ENCODE measurements around the gene MARK4.

MARK4 gene

GRCh38 chr19:45256836-45257235 lies 5.8 kb downstream of the MARK4 start:
- Histone ChIP-seq H3K27ac (ENCODE audit: insufficient read depth in 1 of 2, low read depth in 1 of 2, low read length in 2 of 2, poor library complexity in 1 of 2, severe bottlenecking in 2 of 2) (no peak overlapping the region), H3K4me1 (ENCODE audit: control extremely low read depth in 1 of 4, control insufficient read depth in 4 of 4, insufficient read depth in 4 of 4, low read length in 3 of 4) (peaks cover 0 to 21% (median 18%) of the 10 kb centered on the region in 4 experiments), H3K36me3 (ENCODE audit: control insufficient read depth in 4 of 4, insufficient read depth in 4 of 4, low read length in 3 of 4) (peaks cover 0 to 4% (median 2%) of the 10 kb centered on the region in 4 experiments), H3K4me3 (ENCODE audit: control insufficient read depth in 1 of 7, extremely low read depth in 1 of 7, insufficient read depth in 4 of 7, low read depth in 2 of 7, low read length in 6 of 7) (no peak overlapping the region), H3K27me3 (replicated peaks in 2 of 5; ENCODE audit: control insufficient read depth in 4 of 5, insufficient read depth in 5 of 5, low read length in 4 of 5) (no peaks in the 10 kb centered on the region), H3K9me3 (ENCODE audit: control extremely low read depth in 1 of 5, control insufficient read depth in 4 of 5, insufficient read depth in 2 of 5, low read depth in 1 of 5, low read length in 4 of 5) (no peaks in the 10 kb centered on the region)
- ChIA-PET CTCF (interaction anchor here (1.1 to 1.6 kb wide), 2 partner anchors 78 to 81 kb away, joined by 3 to 5 read pairs; no protein-coding TSS in a partner anchor), POLR2A (no interaction called here)
- no peak for DNase-seq
- WGBS (ENCODE audit: insufficient coverage) = 100% methylated on average over 2 of the region's 4 CpGs

GRCh38 chr19:45258862-45259261 lies 7.8 kb downstream of the MARK4 start:
- CTCF ChIA-PET = no interaction called here
- Histone ChIP-seq H3K36me3 (ENCODE audit: control insufficient read depth in 4 of 4, insufficient read depth in 4 of 4, low read length in 3 of 4) (peaks cover 0 to 9% (median 4%) of the 10 kb centered on the region in 4 experiments), H3K27me3 (replicated peaks in 2 of 5; ENCODE audit: control insufficient read depth in 4 of 5, insufficient read depth in 5 of 5, low read length in 4 of 5) (no peaks in the 10 kb centered on the region), H3K4me3 (ENCODE audit: control insufficient read depth in 1 of 7, extremely low read depth in 1 of 7, insufficient read depth in 4 of 7, low read depth in 2 of 7, low read length in 6 of 7) (no peak overlapping the region), H3K9me3 (ENCODE audit: control extremely low read depth in 1 of 5, control insufficient read depth in 4 of 5, insufficient read depth in 2 of 5, low read depth in 1 of 5, low read length in 4 of 5) (no peaks in the 10 kb centered on the region), H3K4me1 (ENCODE audit: control extremely low read depth in 1 of 4, control insufficient read depth in 4 of 4, insufficient read depth in 4 of 4, low read length in 3 of 4) (peaks cover 0 to 4% (median 2%) of the 10 kb centered on the region in 4 experiments), H3K27ac (ENCODE audit: insufficient read depth in 1 of 2, low read depth in 1 of 2, low read length in 2 of 2, poor library complexity in 1 of 2, severe bottlenecking in 2 of 2) (no peak overlapping the region)
- POLR2A ChIA-PET = no interaction called here
- WGBS (ENCODE audit: insufficient coverage) = 96% methylated on average over 14 of the region's 19 CpGs
- DNase-seq = no peak

- POLR2A ChIA-PET = no interaction called here
- H3K9me3 ChIP-seq (ENCODE audit: control extremely low read depth in 1 of 5, control insufficient read depth in 4 of 5, insufficient read depth in 2 of 5, low read depth in 1 of 5, low read length in 4 of 5) = no peaks in the 10 kb centered on the region
- 100% methylated on average over 6 of the region's 6 CpGs for WGBS (ENCODE audit: insufficient coverage)
Observed at GRCh38 chr19:45262570-45262969, 11.5 kb downstream of the MARK4 start.

GRCh38 chr19:45263013-45263412 lies 11.9 kb downstream of the MARK4 start:
- DNase-seq = no peak
- Histone ChIP-seq H3K27ac (ENCODE audit: insufficient read depth in 1 of 2, low read depth in 1 of 2, low read length in 2 of 2, poor library complexity in 1 of 2, severe bottlenecking in 2 of 2) (no peak overlapping the region), H3K9me3 (ENCODE audit: control extremely low read depth in 1 of 5, control insufficient read depth in 4 of 5, insufficient read depth in 2 of 5, low read depth in 1 of 5, low read length in 4 of 5) (no peaks in the 10 kb centered on the region), H3K4me1 (ENCODE audit: control extremely low read depth in 1 of 4, control insufficient read depth in 4 of 4, insufficient read depth in 4 of 4, low read length in 3 of 4) (no peaks in the 10 kb centered on the region), H3K4me3 (ENCODE audit: control insufficient read depth in 1 of 7, extremely low read depth in 1 of 7, insufficient read depth in 4 of 7, low read depth in 2 of 7, low read length in 6 of 7) (no peak overlapping the region), H3K27me3 (replicated peaks in 2 of 5; ENCODE audit: control insufficient read depth in 4 of 5, insufficient read depth in 5 of 5, low read length in 4 of 5) (no peaks in the 10 kb centered on the region), H3K36me3 (ENCODE audit: control insufficient read depth in 4 of 4, insufficient read depth in 4 of 4, low read length in 3 of 4) (peaks cover 0 to 18% (median 7%) of the 10 kb centered on the region in 4 experiments)
- 100% methylated on average over 3 of the region's 11 CpGs for WGBS (ENCODE audit: insufficient coverage)
- ChIA-PET CTCF (no interaction called here), POLR2A (no interaction called here)

More at GRCh38 chr19:45262570-45262969, 11.5 kb downstream of the MARK4 start:
- Histone ChIP-seq H3K27me3 (replicated peaks in 2 of 5; ENCODE audit: control insufficient read depth in 4 of 5, insufficient read depth in 5 of 5, low read length in 4 of 5) (no peaks in the 10 kb centered on the region), H3K36me3 (ENCODE audit: control insufficient read depth in 4 of 4, insufficient read depth in 4 of 4, low read length in 3 of 4) (peaks cover 0 to 17% (median 7%) of the 10 kb centered on the region in 4 experiments), H3K4me3 (ENCODE audit: control insufficient read depth in 1 of 7, extremely low read depth in 1 of 7, insufficient read depth in 4 of 7, low read depth in 2 of 7, low read length in 6 of 7) (no peak overlapping the region), H3K27ac (ENCODE audit: insufficient read depth in 1 of 2, low read depth in 1 of 2, low read length in 2 of 2, poor library complexity in 1 of 2, severe bottlenecking in 2 of 2) (no peak overlapping the region), H3K4me1 (ENCODE audit: control extremely low read depth in 1 of 4, control insufficient read depth in 4 of 4, insufficient read depth in 4 of 4, low read length in 3 of 4) (no peaks in the 10 kb centered on the region)
- no peak for DNase-seq
- CTCF ChIA-PET = no interaction called here

GRCh38 chr19:45264781-45265317 lies 13.8 kb downstream of the MARK4 start:
- POLR2A ChIA-PET = no interaction called here
- no peaks in the 10 kb centered on the region for H3K9me3 ChIP-seq (ENCODE audit: control extremely low read depth in 1 of 5, control insufficient read depth in 4 of 5, insufficient read depth in 2 of 5, low read depth in 1 of 5, low read length in 4 of 5)
- H3K4me1 ChIP-seq (ENCODE audit: control extremely low read depth in 1 of 4, control insufficient read depth in 4 of 4, insufficient read depth in 4 of 4, low read length in 3 of 4) = no peaks in the 10 kb centered on the region
- H3K27ac ChIP-seq (ENCODE audit: insufficient read depth in 1 of 2, low read depth in 1 of 2, low read length in 2 of 2, poor library complexity in 1 of 2, severe bottlenecking in 2 of 2) = no peak overlapping the region
- H3K36me3 ChIP-seq (ENCODE audit: control insufficient read depth in 4 of 4, insufficient read depth in 4 of 4, low read length in 3 of 4) = peaks cover 0 to 25% (median 7%) of the 10 kb centered on the region in 4 experiments
- no peaks in the 10 kb centered on the region for H3K27me3 ChIP-seq (replicated peaks in 2 of 5; ENCODE audit: control insufficient read depth in 4 of 5, insufficient read depth in 5 of 5, low read length in 4 of 5)
- no peak overlapping the region for H3K4me3 ChIP-seq (ENCODE audit: control insufficient read depth in 1 of 7, extremely low read depth in 1 of 7, insufficient read depth in 4 of 7, low read depth in 2 of 7, low read length in 6 of 7)
- CTCF ChIA-PET = interaction anchor here (1.2 kb wide), 1 partner anchor 74 kb away, joined by 3 read pairs; no protein-coding TSS in a partner anchor
- DNase-seq = no peak
- WGBS (ENCODE audit: insufficient coverage) = 97% methylated on average over 13 of the region's 19 CpGs

- H3K36me3 ChIP-seq (ENCODE audit: control insufficient read depth in 4 of 4, insufficient read depth in 4 of 4, low read length in 3 of 4) = peaks cover 0 to 27% (median 9%) of the 10 kb centered on the region in 4 experiments
- POLR2A ChIA-PET = no interaction called here
Observed at GRCh38 chr19:45265375-45265774, 14.3 kb downstream of the MARK4 start.

GRCh38 chr19:45267296-45267695 lies 16.2 kb downstream of the MARK4 start:
- H3K4me1 ChIP-seq (ENCODE audit: control extremely low read depth in 1 of 4, control insufficient read depth in 4 of 4, insufficient read depth in 4 of 4, low read length in 3 of 4) = no peaks in the 10 kb centered on the region
- H3K27me3 ChIP-seq (replicated peaks in 2 of 5; ENCODE audit: control insufficient read depth in 4 of 5, insufficient read depth in 5 of 5, low read length in 4 of 5) = no peaks in the 10 kb centered on the region
- CTCF ChIA-PET = no interaction called here
- H3K27ac ChIP-seq (ENCODE audit: insufficient read depth in 1 of 2, low read depth in 1 of 2, low read length in 2 of 2, poor library complexity in 1 of 2, severe bottlenecking in 2 of 2) = no peak overlapping the region
- no peaks in the 10 kb centered on the region for H3K9me3 ChIP-seq (ENCODE audit: control extremely low read depth in 1 of 5, control insufficient read depth in 4 of 5, insufficient read depth in 2 of 5, low read depth in 1 of 5, low read length in 4 of 5)
- H3K36me3 ChIP-seq (ENCODE audit: control insufficient read depth in 4 of 4, insufficient read depth in 4 of 4, low read length in 3 of 4) = peaks cover 5 to 41% (median 18%) of the 10 kb centered on the region in 4 experiments
- H3K4me3 ChIP-seq (ENCODE audit: control insufficient read depth in 1 of 7, extremely low read depth in 1 of 7, insufficient read depth in 4 of 7, low read depth in 2 of 7, low read length in 6 of 7) = no peak overlapping the region
- DNase-seq = no peak
- WGBS (ENCODE audit: insufficient coverage) = 97% methylated on average over 11 of the region's 12 CpGs
- POLR2A ChIA-PET = no interaction called here

More at GRCh38 chr19:45265375-45265774, 14.3 kb downstream of the MARK4 start:
- no peaks in the 10 kb centered on the region for H3K9me3 ChIP-seq (ENCODE audit: control extremely low read depth in 1 of 5, control insufficient read depth in 4 of 5, insufficient read depth in 2 of 5, low read depth in 1 of 5, low read length in 4 of 5)
- no peaks in the 10 kb centered on the region for H3K4me1 ChIP-seq (ENCODE audit: control extremely low read depth in 1 of 4, control insufficient read depth in 4 of 4, insufficient read depth in 4 of 4, low read length in 3 of 4)
- H3K4me3 ChIP-seq (ENCODE audit: control insufficient read depth in 1 of 7, extremely low read depth in 1 of 7, insufficient read depth in 4 of 7, low read depth in 2 of 7, low read length in 6 of 7) = no peak overlapping the region
- no peak overlapping the region for H3K27ac ChIP-seq (ENCODE audit: insufficient read depth in 1 of 2, low read depth in 1 of 2, low read length in 2 of 2, poor library complexity in 1 of 2, severe bottlenecking in 2 of 2)
- CTCF ChIA-PET = interaction anchor here (1.2 kb wide), 1 partner anchor 74 kb away, joined by 3 read pairs; no protein-coding TSS in a partner anchor
- 97% methylated on average over 4 of the region's 5 CpGs for WGBS (ENCODE audit: insufficient coverage)
- no peaks in the 10 kb centered on the region for H3K27me3 ChIP-seq (replicated peaks in 2 of 5; ENCODE audit: control insufficient read depth in 4 of 5, insufficient read depth in 5 of 5, low read length in 4 of 5)
- DNase-seq = no peak
